Body of pancreas (tissue), 4 donors: ENCODE measurements around the gene NOP14. TPM values are rescaled to one million over a fixed set of nuclear protein-coding genes. Genes with fewer than 3 reads are reported as not detected.

ENCODE experiments used
- ATAC-seq: fragments of 150-250 bp; one replicate; pipeline ENCODE4 v1.9.1; 2016
- DNase-seq, 4 donors: peaks; one replicate each; pipeline ENCODE4 v3.0.0-alpha.2; 2019
- H3K27ac ChIP-seq, 4 donors: fragments of 200-600 bp; sonication (generic); 1 replicate in 3 of 4; 2 replicates in 1 of 4; pipeline versions ENCODE4 v1.5.1 to v1.6.1; 2016 to 2019; ENCODE audit warnings: mild to moderate bottlenecking in 1 of 4, mixed read lengths in 1 of 4, moderate library complexity in 1 of 4
- H3K27me3 ChIP-seq, 2 donors: fragments of 200-600 bp; sonication (generic); one replicate each; pipeline ENCODE4 v1.6.0; 2016; ENCODE audit warnings: mild to moderate bottlenecking in 1 of 2
- H3K36me3 ChIP-seq, 2 donors: fragments of 200-600 bp; sonication (generic); replicated peaks in 1 of 2; 2 replicates each; pipeline ENCODE4 v1.5.1; 2016; ENCODE audit warnings: low read depth in 2 of 2; ENCODE audit not compliant: insufficient read depth in 1 of 2
- H3K4me1 ChIP-seq: fragments of 200-600 bp; sonication (generic); one replicate; pipeline ENCODE4 v1.6.0; 2016
- H3K4me3 ChIP-seq, 2 donors: fragments of 200-600 bp; sonication (generic); 1 replicate in 1 of 2; 2 replicates in 1 of 2; pipeline ENCODE4 v1.5.1; 2016 to 2019
- H3K9me3 ChIP-seq, 3 donors: fragments of 200-600 bp; sonication (generic); 1 replicate in 2 of 3; 2 replicates in 1 of 3; pipeline ENCODE4 v1.5.1; 2016
- POLR2A ChIP-seq, 3 donors: fragments of 450-650 bp; IDR thresholded peaks; one replicate each; pipeline ENCODE4 v1.6.1; 2016; ENCODE audit warnings: antibody characterized with exemption in 3 of 3, mild to moderate bottlenecking in 2 of 3
- WGBS, 2 donors: methylation state at CpG; one replicate each; pipeline ENCODE4 v1.1.5; 2017; 5-methylcytosine and 5-hydroxymethylcytosine counted together
- intact Hi-C: fragments of 100-400 bp; cut with DNase I; formaldehyde crosslinking; loops from one replicate; pipeline ENCODE4 v1.15.1; 2023
- total RNA-seq, 2 donors: library from RNA; depleted of rRNA; stranded (reverse); fragments of >200 nt; gene quantifications; one replicate each; pipeline ENCODE4 v1.1.0, GENCODE V29; 2016
- TF ChIP-seq, protein P1 (sequence below), 7 experiments: fragments of 450-650 bp in 4 of 7; fragments of 200-600 bp in 3 of 7; sonication (generic) in 3 of 7; IDR thresholded peaks; one replicate each; pipeline ENCODE4 v1.5.1; 2016 to 2019; ENCODE audit warnings: antibody characterized with exemption in 7 of 7

Gene NOP14
- 10 to 100 TPM; 20.0 to 20.1 TPM for total RNA-seq

DNA sequence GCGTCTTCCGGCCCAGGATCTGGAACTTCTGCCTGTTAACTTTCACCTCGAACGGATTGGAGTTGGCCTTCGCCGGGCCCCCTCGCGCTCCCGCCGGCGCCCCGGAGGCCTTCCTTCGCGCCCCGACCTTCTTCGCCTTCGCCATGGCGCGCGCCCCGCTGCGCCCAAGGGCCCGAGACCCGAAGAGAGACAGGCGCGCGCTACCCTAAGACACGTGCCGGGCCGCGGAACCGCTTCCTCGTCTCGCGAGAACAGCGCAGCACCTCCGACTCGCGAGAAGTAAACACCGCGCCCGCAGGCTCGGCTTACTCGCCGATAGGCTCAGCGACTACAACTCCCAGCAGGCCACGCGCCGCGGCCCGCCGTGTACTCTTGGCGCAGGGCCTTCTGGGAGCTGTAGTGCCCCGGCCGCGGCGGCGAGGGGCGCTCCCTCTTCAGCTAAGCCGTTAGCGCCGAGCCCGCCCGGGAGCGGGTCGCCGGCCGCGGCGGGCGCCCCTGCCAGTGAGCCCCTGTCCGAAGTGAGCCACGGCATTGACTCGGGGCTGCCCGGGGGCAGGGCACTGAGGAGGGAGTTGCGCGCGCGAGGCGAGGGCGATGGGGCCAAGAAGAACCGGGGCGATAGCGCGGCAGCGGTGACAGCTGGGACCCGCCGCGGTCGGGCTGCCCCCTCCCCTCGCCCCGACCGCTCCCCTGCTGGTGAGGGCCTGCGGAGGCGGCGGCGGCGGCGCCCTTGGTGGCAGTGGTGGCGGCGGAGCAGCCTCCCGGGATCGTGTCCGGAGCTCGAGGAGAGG is at the start of gene NOP14, which contains the start of gene GRK4:
Gene NOP14 (minus strand): TSS at position 232 of the 791 bp plus-strand sequence. CDS start 87 bp downstream, at position 145.
Gene GRK4 (plus strand): TSS at position 397 of the 791 bp plus-strand sequence. CDS start 500 bp downstream, outside the sequence.
- Histone ChIP-seq H3K27me3 (no peaks in the 10 kb centered on the region), H3K36me3 (no peaks in the 10 kb centered on the region), H3K4me1 (peaks cover 24% of the 10 kb centered on the region), H3K4me3 (peak within 1 kb of the TSS; percentile 55 to 96), H3K27ac (peak within 1 kb of the TSS; percentile 50 to 90 (median 72)), H3K9me3 (no peaks in the 10 kb centered on the region)
- peak; percentile 97 for ATAC-seq
- WGBS, 2 donors: 0% methylated on average over 11 to 84 of the region's 105 CpGs
- DNase-seq: peak; percentile 98 to 99 (median 98)
- intact Hi-C loops: no loop called here
- TF ChIP-seq POLR2A (IDR thresholded peaks at IDR 0.05): peak; percentile 49 to 74 (median 73)
- TF ChIP-seq, protein P1, sequence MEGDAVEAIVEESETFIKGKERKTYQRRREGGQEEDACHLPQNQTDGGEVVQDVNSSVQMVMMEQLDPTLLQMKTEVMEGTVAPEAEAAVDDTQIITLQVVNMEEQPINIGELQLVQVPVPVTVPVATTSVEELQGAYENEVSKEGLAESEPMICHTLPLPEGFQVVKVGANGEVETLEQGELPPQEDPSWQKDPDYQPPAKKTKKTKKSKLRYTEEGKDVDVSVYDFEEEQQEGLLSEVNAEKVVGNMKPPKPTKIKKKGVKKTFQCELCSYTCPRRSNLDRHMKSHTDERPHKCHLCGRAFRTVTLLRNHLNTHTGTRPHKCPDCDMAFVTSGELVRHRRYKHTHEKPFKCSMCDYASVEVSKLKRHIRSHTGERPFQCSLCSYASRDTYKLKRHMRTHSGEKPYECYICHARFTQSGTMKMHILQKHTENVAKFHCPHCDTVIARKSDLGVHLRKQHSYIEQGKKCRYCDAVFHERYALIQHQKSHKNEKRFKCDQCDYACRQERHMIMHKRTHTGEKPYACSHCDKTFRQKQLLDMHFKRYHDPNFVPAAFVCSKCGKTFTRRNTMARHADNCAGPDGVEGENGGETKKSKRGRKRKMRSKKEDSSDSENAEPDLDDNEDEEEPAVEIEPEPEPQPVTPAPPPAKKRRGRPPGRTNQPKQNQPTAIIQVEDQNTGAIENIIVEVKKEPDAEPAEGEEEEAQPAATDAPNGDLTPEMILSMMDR (IDR thresholded peaks at IDR 0.05): peak in 4 of 7 experiments; percentile 12 to 45 (median 25)

DNA sequence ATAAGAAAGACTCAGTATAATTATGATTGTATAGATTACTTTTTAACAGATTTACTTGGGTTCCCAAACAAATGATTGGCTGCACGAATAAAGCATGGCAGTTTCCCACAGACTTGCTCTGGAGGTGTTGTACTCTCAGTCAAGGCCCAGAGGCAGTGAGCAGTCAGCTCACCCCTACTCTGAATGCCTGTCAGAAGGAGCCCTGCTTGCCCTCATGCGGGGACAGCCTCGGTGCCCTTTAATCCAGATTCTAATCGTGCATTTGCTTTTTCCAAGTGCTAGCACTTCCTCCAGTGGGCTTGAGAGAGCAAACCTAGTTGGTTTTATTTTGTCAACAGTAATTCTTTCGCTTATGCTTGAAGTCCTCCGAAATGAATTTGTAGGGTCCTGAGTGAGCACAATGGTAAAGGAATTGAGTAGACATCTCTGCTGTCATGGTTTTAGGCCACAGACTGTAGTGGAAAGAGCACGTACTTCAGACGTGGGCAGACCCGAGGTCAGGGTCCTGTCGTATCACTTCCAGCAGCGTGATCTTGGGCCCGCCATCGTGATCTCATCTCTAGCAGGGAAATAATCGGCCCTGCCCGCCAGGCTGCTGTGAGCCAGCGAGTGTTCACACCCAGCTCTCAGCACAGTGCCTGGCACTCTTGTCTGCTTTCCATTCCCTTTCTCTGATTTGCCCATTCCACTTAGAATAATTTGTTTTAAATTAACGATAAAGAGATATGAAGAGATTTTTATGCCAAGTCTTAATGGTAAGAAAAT is 48.4 kb upstream of the NOP14 start:
- Histone ChIP-seq H3K4me1 (peaks cover 32% of the 10 kb centered on the region), H3K4me3 (no peak overlapping the region), H3K9me3 (no peaks in the 10 kb centered on the region), H3K36me3 (no peaks in the 10 kb centered on the region), H3K27ac (peak overlapping the region in 1 of 4 donors; percentile 33), H3K27me3 (no peaks in the 10 kb centered on the region)
- intact Hi-C loops: no loop called here
- ATAC-seq: no peak
- DNase-seq: no peak
- TF ChIP-seq, protein P1 (IDR thresholded peaks at IDR 0.05): no peak
- TF ChIP-seq POLR2A (IDR thresholded peaks at IDR 0.05): no peak
- 90 to 94% methylated on average over 17 of the region's 17 CpGs for WGBS, 2 donors

DNA sequence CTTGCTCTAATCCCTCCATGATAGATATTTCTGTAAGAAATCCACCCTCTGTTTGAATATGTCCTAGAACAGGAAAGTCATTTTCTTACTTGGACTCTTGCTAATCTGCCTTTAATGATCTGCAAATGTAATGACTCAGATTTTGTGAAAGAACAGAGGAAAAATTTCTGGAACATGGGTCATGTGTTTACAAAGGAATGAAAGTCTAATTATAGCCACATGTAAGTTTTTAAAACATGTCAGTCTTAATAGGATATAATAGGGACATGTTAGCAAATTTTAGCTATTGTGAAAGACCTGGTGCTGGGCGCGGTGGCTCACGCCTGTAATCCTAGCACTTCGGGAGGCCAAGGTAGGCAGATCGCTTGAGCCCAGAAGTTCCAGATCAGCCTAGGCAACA is 47.8 kb upstream of the NOP14 start:
- Histone ChIP-seq H3K9me3 (no peaks in the 10 kb centered on the region), H3K36me3 (no peaks in the 10 kb centered on the region), H3K27me3 (no peaks in the 10 kb centered on the region), H3K4me3 (no peak overlapping the region), H3K27ac (peak overlapping the region in 3 of 4 donors; percentile 30 to 55 (median 35)), H3K4me1 (peaks cover 32% of the 10 kb centered on the region)
- DNase-seq (peak; percentile 24 to 37 (median 30)), ATAC-seq (peak; percentile 16)
- whole genome bisulfite sequencing, 2 donors: 85 to 90% methylated on average over 5 of the region's 5 CpGs
- no peak for TF ChIP-seq POLR2A (IDR thresholded peaks at IDR 0.05)
- TF ChIP-seq, protein P1 (IDR thresholded peaks at IDR 0.05): no peak
- intact Hi-C loops: no loop called here

DNA sequence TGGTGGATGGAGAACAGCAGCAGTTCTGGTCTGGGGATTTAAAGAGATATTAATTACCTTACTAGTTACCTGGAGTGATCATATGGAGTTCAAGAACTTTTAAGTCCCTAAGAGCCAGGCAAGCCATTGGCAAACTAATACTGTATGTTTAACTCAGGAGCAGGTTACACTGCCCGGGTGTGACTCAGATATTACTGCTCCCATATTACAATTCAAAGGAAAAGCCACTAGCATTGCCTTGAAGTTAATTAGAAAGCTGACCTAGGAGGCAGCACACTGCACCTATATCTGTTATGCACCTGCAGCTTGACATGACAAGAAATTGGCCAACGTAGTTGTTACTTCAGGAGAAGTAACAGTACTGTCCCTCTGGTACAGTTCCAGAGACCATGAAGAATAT is 47.4 kb upstream of the NOP14 start:
- ATAC-seq: peak; percentile 19
- no peak for DNase-seq
- Histone ChIP-seq H3K4me1 (peaks cover 32% of the 10 kb centered on the region), H3K9me3 (no peaks in the 10 kb centered on the region), H3K4me3 (no peak overlapping the region), H3K36me3 (no peaks in the 10 kb centered on the region), H3K27me3 (no peaks in the 10 kb centered on the region), H3K27ac (peak overlapping the region in 3 of 4 donors; percentile 30 to 55 (median 35))
- WGBS, 2 donors: 42 to 65% methylated on average over 2 of the region's 2 CpGs
- no peak for TF ChIP-seq POLR2A (IDR thresholded peaks at IDR 0.05)
- TF ChIP-seq, protein P1 (IDR thresholded peaks at IDR 0.05): no peak
- intact Hi-C loops: no loop called here
